Middle frontal gyrus (tissue), 1 donor: ENCODE measurements around the gene KRTAP3-1.

Experiments used
- DNase-seq: peaks from one replicate; pipeline ENCODE4 v3.0.0-alpha.2; 2015; ENCODE audit warnings: low spot score; ENCODE audit errors: extremely low spot score

Gene KRTAP3-1

DNA sequence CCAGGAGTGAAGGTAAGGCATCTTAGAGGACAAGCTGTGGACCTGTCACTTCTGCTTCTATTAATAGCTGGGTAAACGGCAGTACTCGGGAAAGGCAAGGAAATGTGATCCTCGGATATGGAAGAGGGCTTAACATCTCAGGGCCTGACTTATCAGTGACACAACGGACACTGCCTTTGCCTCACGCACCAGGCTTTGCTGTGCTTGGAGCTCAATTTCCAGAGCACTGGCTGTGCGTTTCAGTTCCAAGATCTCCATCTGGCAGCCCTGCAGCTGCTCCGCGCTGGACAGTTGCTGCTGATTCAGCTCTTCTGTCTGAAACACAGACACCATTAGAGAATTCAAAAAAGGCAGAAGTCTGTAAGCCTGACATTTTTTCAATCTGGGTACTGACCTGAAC lies 28.3 kb downstream of the KRTAP3-1 start:
- no peak for DNase-seq

DNA sequence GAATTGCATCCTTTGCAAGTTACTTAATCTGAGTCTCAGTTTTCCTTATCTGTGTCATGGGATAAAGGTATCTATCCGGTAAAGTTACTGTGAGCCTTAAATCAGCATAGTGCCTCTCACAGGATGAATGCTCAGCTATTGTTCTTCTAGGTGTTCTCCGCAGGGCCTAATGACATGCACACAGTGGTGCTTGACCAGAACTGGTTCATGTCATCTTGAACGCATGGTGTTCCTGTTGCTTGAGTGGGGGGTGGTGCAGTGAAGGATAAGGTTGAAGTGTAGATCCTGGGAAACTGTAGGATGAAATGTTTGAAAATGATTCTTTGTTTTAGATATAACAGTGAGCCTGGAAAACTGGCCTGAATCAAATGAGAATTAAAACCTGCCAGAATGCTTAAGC lies 28.8 kb downstream of the KRTAP3-1 start:
- no peak for DNase-seq

GRCh38 chr17:40978575-40979151 lies 30.3 kb downstream of the KRTAP3-1 start:
- DNase-seq = no peak

- DNase-seq = no peak
Measured at GRCh38 chr17:40975516-40975915, 33.4 kb downstream of the KRTAP3-1 start.

DNA sequence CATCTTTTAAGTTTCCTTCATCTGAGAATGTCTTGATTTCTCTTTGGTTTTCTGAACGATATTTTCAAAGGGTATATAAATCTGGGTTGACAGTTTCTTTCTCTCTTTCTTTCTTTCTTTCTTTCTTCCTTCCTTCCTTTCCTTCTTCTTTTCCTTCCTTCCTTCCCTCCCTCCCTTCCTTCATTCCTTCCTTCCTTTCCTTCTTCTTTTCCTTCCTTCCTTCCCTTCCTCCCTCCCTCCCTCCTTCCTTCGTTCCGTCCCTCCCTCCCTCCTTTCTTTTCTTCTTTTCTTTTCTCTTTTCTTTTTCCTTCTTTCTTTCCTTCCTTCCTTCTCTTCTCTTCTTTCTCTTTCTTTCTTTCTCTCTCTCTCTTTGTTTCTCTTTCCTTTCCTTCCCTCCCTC lies 34.6 kb downstream of the KRTAP3-1 start:
- DNase-seq = no peak

DNA sequence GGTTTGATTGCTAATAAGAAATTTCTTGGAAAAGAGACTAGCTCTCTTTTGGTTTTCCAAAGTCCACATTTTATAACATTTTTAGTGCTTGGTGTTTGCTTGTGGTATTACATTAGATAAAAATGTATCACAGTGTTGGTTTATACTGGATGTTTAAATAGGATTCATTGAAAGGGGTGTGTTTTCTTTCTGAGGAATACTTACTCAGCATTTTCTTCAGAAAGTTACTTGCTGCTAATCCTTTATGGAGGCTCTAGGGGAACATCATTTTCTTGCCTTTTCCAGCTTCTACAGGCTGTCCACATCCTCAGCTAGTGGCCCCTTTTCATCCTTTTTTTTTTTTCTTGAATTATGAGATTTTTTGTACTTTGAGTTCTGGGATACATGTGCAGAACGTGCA lies 41.3 kb downstream of the KRTAP3-1 start:
- DNase-seq = no peak

DNA sequence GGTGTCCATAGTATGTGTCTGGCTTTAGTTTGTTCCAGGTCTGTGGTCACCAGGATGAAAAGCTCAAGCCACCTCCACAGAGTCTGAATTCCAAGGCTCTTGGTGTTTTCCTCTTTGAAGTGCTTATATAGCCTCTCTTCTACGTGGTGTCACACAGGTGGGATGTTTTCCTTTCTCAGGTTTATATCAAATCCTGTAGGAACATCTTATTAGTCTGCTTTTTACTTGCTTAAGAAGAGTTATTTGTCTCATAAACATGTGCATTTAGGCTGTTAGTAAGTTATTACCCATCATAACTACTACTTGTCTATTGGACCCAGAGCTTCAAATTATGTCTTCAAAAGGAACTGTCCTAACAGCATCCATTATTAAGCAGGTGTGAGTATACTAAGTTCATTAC lies 42.1 kb downstream of the KRTAP3-1 start, which contains the start of gene KRT39:
Gene KRT39, minus strand, starts transcription at position 101 of the 400 bp plus-strand sequence. Its CDS starts 92 bp downstream, at position 9.
- DNase-seq = no peak

GRCh38 chr17:40963838-40964237 lies 45.1 kb downstream of the KRTAP3-1 start:
- no peak for DNase-seq

- DNase-seq = no peak
Measured at GRCh38 chr17:40962059-40962561, 46.8 kb downstream of the KRTAP3-1 start.

DNA sequence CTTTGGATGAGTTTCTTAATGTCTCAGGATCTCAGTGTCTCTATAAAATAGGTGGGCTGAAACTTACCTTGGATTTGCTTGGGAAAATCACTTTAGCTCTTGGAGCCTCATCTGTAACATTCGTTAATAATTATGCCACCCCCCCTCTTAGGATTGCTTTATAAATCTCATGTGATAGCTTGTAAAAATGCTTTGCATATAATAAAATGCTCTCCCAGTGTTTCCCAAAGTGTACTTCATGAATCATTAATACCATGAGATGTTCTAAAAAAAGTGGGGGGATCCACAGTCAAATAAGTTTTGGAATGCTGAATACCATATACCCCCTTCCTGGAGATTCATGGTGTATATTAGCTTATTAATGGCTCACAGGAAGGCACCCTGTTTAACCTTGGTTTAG lies 47.3 kb downstream of the KRTAP3-1 start:
- no peak for DNase-seq

DNA sequence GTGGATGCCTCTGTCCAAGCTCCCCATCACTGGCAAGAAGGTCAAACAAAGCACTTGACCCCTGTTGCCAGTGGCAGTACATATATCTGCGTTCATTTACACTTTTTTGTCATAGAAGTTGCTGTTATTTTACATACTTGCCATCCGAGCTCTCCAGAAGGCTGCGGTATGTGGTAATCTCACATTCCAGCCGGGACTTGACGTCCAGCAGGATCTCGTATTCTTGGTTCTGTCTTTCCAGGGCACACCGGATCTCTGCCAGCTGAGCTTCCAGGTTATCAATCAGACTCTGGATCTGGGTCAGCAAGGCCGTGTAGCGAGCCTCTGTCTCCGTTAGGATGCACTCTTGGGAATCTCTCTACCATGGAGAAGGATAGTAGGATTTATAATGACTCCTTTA lies 48.8 kb downstream of the KRTAP3-1 start:
- no peak for DNase-seq
